HG02981 (cell line): ENCODE data around the gene AP1M1.
"Not testable (repeated sequence)": the region's sequence is repeated elsewhere in the genome, so short reads cannot be mapped to it uniquely, and the experiment has no call there.

Experiments used
- ATAC-seq: cut with Tn5 transposase; IDR thresholded peaks from one replicate; pipeline ENCODE4 v1.9.1; 2021; ENCODE audit warnings: mild to moderate bottlenecking, moderate library complexity; ENCODE audit not compliant: unreplicated experiment

Gene AP1M1

GRCh38 chr19:16260812-16261161 lies 63.1 kb downstream of the AP1M1 start:
- no peak for ATAC-seq

- no peak for ATAC-seq
Measured at GRCh38 chr19:16261584-16262368, 64.1 kb downstream of the AP1M1 start.

- no peak for ATAC-seq
Measured at GRCh38 chr19:16262618-16263017, 64.9 kb downstream of the AP1M1 start.

GRCh38 chr19:16263141-16263761 lies 65.5 kb downstream of the AP1M1 start:
- no peak for ATAC-seq

GRCh38 chr19:16265205-16265604 lies 67.5 kb downstream of the AP1M1 start:
- no peak for ATAC-seq

GRCh38 chr19:16265890-16266585 lies 68.3 kb downstream of the AP1M1 start:
- ATAC-seq, result no peak

GRCh38 chr19:16266586-16266942 lies 68.9 kb downstream of the AP1M1 start:
- ATAC-seq, result no peak

GRCh38 chr19:16268676-16269319 lies 71.1 kb downstream of the AP1M1 start:
- no peak for ATAC-seq

- no peak for ATAC-seq
Measured at GRCh38 chr19:16272945-16273344, 75.2 kb downstream of the AP1M1 start.

GRCh38 chr19:16274447-16274846 lies 76.7 kb downstream of the AP1M1 start:
- ATAC-seq, result no peak

- ATAC-seq, result no peak
Measured at GRCh38 chr19:16280306-16280705, 82.6 kb downstream of the AP1M1 start.

- no peak for ATAC-seq
Measured at GRCh38 chr19:16281743-16282142, 84.0 kb downstream of the AP1M1 start.

GRCh38 chr19:16283210-16284061 lies 85.7 kb downstream of the AP1M1 start:
- ATAC-seq, result no peak

- no peak for ATAC-seq
Measured at GRCh38 chr19:16284505-16284904, 86.8 kb downstream of the AP1M1 start.

GRCh38 chr19:16285079-16285478 lies 87.4 kb downstream of the AP1M1 start:
- not testable (repeated sequence) for ATAC-seq

GRCh38 chr19:16285769-16286498 lies 88.2 kb downstream of the AP1M1 start:
- ATAC-seq, result no peak

GRCh38 chr19:16288544-16288943 lies 90.8 kb downstream of the AP1M1 start:
- no peak for ATAC-seq

GRCh38 chr19:16289594-16289993 lies 91.9 kb downstream of the AP1M1 start:
- no peak for ATAC-seq

- no peak for ATAC-seq
Measured at GRCh38 chr19:16290692-16291091, 93.0 kb downstream of the AP1M1 start.
